Neural cell (in vitro differentiated cells): ENCODE data around the gene NANOS2. TPM values are rescaled to one million over a fixed set of nuclear protein-coding genes. Genes with fewer than 3 reads are reported as not detected.

Source experiments
- H2AFZ ChIP-seq: fragments of 200-600, 300-800 bp; sonication (generic), shearing (Covaris generic); 2 replicates; pipeline ENCODE4 v1.6.0; 2014; ENCODE audit warnings: low read depth, mild to moderate bottlenecking, antibody characterized with exemption, low read length, moderate library complexity
- H3F3A ChIP-seq: fragments of 200-600 bp; shearing (Covaris generic); 2 replicates; pipeline ENCODE4 v1.6.1; 2016; ENCODE audit warnings: mild to moderate bottlenecking, moderate library complexity, mixed read lengths, antibody characterized with exemption, low read length; ENCODE audit not compliant: insufficient read depth, poor library complexity, severe bottlenecking
- H3K27ac ChIP-seq: fragments of 200-600, 300-800 bp; sonication (generic), shearing (Covaris generic); 2 replicates; pipeline ENCODE4 v1.5.1; 2014; ENCODE audit warnings: mild to moderate bottlenecking, low read length, moderate library complexity
- H3K27me3 ChIP-seq: fragments of 300-800, 200-600 bp; sonication (generic), shearing (Covaris generic); 2 replicates; pipeline ENCODE4 v1.6.0; 2014; ENCODE audit warnings: mild to moderate bottlenecking, low read depth, low read length, moderate library complexity; ENCODE audit not compliant: insufficient read depth
- H3K36me3 ChIP-seq: fragments of 300-800, 200-600 bp; sonication (generic), shearing (Covaris generic); 2 replicates; pipeline ENCODE4 v1.5.1; 2014; ENCODE audit warnings: mild to moderate bottlenecking, antibody characterized with exemption, low read length, moderate library complexity; ENCODE audit not compliant: insufficient read depth
- H3K4me2 ChIP-seq: fragments of 300-800, 200-600 bp; sonication (generic), shearing (Covaris generic); 2 replicates; pipeline ENCODE4 v1.6.0; 2014; ENCODE audit warnings: mild to moderate bottlenecking, low read length
- H3K4me3 ChIP-seq: fragments of 300-800, 200-600 bp; sonication (generic), shearing (Covaris generic); 2 replicates; pipeline ENCODE4 v1.5.1; 2014; ENCODE audit warnings: mild to moderate bottlenecking, low read length, moderate library complexity
- H3K79me2 ChIP-seq: fragments of 200-600 bp; shearing (Covaris generic); replicated peaks from 2 replicates; pipeline ENCODE4 v1.6.0; 2014; ENCODE audit warnings: mild to moderate bottlenecking, low read length, moderate library complexity; ENCODE audit not compliant: insufficient read depth
- H3K9ac ChIP-seq: fragments of 300-800, 200-600 bp; sonication (generic), shearing (Covaris generic); 2 replicates; pipeline ENCODE4 v1.6.1; 2016; ENCODE audit warnings: mild to moderate bottlenecking, low read length, mixed read lengths
- H3K9me2 ChIP-seq: fragments of 200-600 bp; shearing (Covaris generic); 2 replicates; pipeline ENCODE4 v1.6.1; 2016; ENCODE audit warnings: mild to moderate bottlenecking, low read length, mixed read lengths; ENCODE audit not compliant: insufficient read depth
- H3K9me3 ChIP-seq: fragments of 200-600, 300-800 bp; sonication (generic), shearing (Covaris generic); 2 replicates; pipeline ENCODE4 v1.6.1; 2016; ENCODE audit warnings: mild to moderate bottlenecking, mixed run types, low read length, moderate library complexity, mixed read lengths
- H4K20me1 ChIP-seq: fragments of 200-600 bp; shearing (Covaris generic); 2 replicates; pipeline ENCODE4 v1.6.1; 2016; ENCODE audit warnings: mild to moderate bottlenecking, mixed run types; ENCODE audit not compliant: insufficient read depth
- EP300 ChIP-seq: fragments of 450-650 bp; conservative IDR thresholded peaks from 2 replicates; pipeline ENCODE4 v1.6.1; 2014; ENCODE audit warnings: antibody characterized with exemption, mild to moderate bottlenecking, moderate library complexity; ENCODE audit not compliant: poor library complexity, severe bottlenecking
- EZH2 ChIP-seq: fragments of 200-600, 300-800 bp; shearing (Covaris generic), sonication (generic); IDR thresholded peaks from 2 replicates; pipeline ENCODE4 v1.6.1; 2014; ENCODE audit warnings: antibody characterized with exemption, low read length, borderline replicate concordance, mild to moderate bottlenecking; ENCODE audit not compliant: insufficient read depth, poor library complexity, severe bottlenecking
- MXI1 ChIP-seq: fragments of 450-650 bp; conservative IDR thresholded peaks from 2 replicates; pipeline ENCODE4 v1.6.1; 2014; ENCODE audit warnings: antibody characterized with exemption, mild to moderate bottlenecking; ENCODE audit not compliant: poor library complexity, severe bottlenecking
- POLR2AphosphoS5 ChIP-seq: IDR thresholded peaks from 2 replicates; pipeline ENCODE4 v1.6.1; 2012
- RAD21 ChIP-seq: fragments of 450-650 bp; conservative IDR thresholded peaks from 2 replicates; pipeline ENCODE4 v1.6.1; 2014; ENCODE audit warnings: antibody characterized with exemption, mild to moderate bottlenecking, moderate library complexity
- SMC3 ChIP-seq: fragments of 450-650 bp; conservative IDR thresholded peaks from 2 replicates; pipeline ENCODE4 v1.6.1; 2014; ENCODE audit warnings: antibody characterized with exemption, mild to moderate bottlenecking, moderate library complexity; ENCODE audit not compliant: poor library complexity
- TAF1 ChIP-seq: IDR thresholded peaks from 2 replicates; pipeline ENCODE4 v1.6.1; 2012; ENCODE audit warnings: low read depth
- polyA plus RNA-seq: library from polyadenylated mRNA; depleted of rRNA; stranded (reverse); fragments of >200 nt; gene quantifications from 2 replicates; pipeline ENCODE4 v1.2.3, GENCODE V29; 2014
- TF ChIP-seq, protein P1 (sequence below): fragments of 450-650 bp; IDR thresholded peaks from 2 replicates; pipeline ENCODE4 v1.5.1; 2014; ENCODE audit warnings: antibody characterized with exemption, mild to moderate bottlenecking, moderate library complexity; ENCODE audit not compliant: poor library complexity, severe bottlenecking
- TF ChIP-seq, protein P2 (sequence below): IDR thresholded peaks from 2 replicates; pipeline ENCODE4 v1.6.1; 2012; ENCODE audit warnings: borderline replicate concordance

The NANOS2 gene
- polyA plus RNA-seq, 1 donor from 2014 or later, result 0.64 TPM

DNA sequence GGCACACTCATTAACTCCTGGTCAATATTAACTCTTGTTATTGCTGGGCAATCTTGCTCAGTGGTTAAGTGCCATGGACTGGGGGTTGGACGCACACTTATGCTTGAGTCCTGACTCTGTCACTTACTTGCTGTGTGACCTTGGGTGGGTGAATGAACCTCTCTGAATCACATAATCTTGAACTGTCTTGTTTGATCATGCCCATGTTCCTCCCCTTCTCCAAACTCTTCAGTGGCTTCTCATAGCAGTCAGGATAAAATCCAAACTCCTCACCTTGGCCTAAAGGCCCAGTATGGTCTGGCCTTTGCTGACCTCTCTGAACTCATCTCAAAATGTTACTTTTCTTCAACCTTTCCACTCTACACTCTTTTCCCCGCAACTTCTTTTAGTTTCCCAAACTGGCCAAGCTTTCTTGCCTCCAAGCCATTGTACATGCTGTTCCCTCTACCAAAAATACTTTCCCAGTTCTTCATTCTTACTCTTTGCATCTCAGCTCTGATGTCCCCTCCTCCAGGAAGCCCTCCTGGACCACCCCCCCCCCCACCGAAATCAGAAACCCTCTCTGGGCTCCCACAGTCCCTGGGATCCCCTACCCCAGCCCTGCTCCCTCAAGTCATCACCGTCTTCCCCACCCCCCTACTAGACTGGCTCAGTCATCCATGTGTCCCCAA lies 14.5 kb downstream of the NANOS2 start:
- H4K20me1 ChIP-seq, result no peaks in the 10 kb centered on the region
- H2AFZ ChIP-seq, result no peak overlapping the region
- H3K9me3 ChIP-seq, result no peaks in the 10 kb centered on the region
- H3K4me3 ChIP-seq, result peak overlapping the region; percentile 84
- no peaks in the 10 kb centered on the region for H3K27me3 ChIP-seq
- TF ChIP-seq EP300 (no peak), SMC3 (no peak), RAD21 (no peak)
- TF ChIP-seq, protein P1, sequence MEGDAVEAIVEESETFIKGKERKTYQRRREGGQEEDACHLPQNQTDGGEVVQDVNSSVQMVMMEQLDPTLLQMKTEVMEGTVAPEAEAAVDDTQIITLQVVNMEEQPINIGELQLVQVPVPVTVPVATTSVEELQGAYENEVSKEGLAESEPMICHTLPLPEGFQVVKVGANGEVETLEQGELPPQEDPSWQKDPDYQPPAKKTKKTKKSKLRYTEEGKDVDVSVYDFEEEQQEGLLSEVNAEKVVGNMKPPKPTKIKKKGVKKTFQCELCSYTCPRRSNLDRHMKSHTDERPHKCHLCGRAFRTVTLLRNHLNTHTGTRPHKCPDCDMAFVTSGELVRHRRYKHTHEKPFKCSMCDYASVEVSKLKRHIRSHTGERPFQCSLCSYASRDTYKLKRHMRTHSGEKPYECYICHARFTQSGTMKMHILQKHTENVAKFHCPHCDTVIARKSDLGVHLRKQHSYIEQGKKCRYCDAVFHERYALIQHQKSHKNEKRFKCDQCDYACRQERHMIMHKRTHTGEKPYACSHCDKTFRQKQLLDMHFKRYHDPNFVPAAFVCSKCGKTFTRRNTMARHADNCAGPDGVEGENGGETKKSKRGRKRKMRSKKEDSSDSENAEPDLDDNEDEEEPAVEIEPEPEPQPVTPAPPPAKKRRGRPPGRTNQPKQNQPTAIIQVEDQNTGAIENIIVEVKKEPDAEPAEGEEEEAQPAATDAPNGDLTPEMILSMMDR, result no peak
- no peaks in the 10 kb centered on the region for H3K79me2 ChIP-seq
- no peak overlapping the region for H3K27ac ChIP-seq
- no peaks in the 10 kb centered on the region for H3K36me3 ChIP-seq
- H3K4me2 ChIP-seq, result no peak overlapping the region
- no peaks in the 10 kb centered on the region for H3K9me2 ChIP-seq
- H3K9ac ChIP-seq, result no peak overlapping the region
- H3F3A ChIP-seq, result no peaks in the 10 kb centered on the region

DNA sequence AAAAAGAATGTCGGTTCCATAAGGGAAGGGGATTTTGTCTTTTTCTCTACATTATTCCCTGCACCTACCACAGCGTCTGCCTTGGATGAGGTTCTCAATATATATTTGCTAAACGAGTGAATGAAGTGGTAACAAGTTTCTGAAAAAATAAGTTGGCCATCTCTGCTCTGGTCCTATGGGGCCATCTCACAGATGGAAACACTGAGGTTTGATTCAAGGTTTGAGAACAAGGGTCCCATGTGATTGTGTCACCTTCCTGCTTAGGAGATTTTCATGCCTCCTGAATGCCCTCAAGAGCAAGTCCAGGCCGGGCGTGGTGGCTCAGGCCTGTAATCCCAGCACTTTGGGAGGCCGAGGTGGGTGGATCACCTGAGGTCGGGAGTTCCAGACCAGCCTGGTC lies 15.3 kb downstream of the NANOS2 start:
- Histone ChIP-seq H3K4me2 (no peak overlapping the region), H3K36me3 (no peaks in the 10 kb centered on the region), H3K27me3 (no peaks in the 10 kb centered on the region)

DNA sequence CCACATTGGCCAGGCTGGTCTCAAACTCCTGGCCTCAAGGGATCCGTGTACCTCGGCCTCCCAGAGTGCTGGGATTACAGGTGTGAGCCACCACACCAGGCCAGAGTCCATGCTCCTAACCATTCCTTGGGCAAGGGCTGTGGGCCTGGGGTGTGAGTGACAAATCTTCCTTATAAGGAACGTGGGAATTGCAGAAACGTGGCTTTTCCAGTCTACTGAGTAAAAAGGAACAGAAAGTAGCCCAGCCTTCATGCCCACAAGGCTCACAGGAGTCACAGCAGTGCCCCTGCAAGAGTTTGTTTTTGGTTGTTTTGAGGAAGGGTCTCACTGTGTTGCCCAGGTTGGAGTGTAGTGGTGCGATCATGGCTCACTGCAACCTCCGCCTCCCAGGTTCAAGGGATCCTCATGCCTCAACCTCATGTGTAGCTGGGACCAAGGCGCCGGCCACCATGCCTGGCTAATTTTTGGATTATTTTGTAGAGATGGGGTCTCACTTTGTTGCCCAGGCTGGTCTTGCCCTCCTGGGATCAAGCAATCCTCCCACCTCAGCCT lies 17.2 kb downstream of the NANOS2 start:
- Histone ChIP-seq H3K4me3 (no peak overlapping the region), H3K27me3 (no peaks in the 10 kb centered on the region), H3F3A (no peaks in the 10 kb centered on the region), H3K4me2 (no peak overlapping the region), H3K36me3 (no peaks in the 10 kb centered on the region), H3K9me2 (no peaks in the 10 kb centered on the region), H3K79me2 (no peaks in the 10 kb centered on the region), H3K9ac (no peak overlapping the region), H3K27ac (no peak overlapping the region), H3K9me3 (no peaks in the 10 kb centered on the region), H2AFZ (no peak overlapping the region), H4K20me1 (no peaks in the 10 kb centered on the region)
- TF ChIP-seq POLR2AphosphoS5 (no peak), EZH2 (no peak), TAF1 (no peak), EP300 (no peak), MXI1 (no peak), SMC3 (no peak), RAD21 (no peak)
- TF ChIP-seq, protein P2, sequence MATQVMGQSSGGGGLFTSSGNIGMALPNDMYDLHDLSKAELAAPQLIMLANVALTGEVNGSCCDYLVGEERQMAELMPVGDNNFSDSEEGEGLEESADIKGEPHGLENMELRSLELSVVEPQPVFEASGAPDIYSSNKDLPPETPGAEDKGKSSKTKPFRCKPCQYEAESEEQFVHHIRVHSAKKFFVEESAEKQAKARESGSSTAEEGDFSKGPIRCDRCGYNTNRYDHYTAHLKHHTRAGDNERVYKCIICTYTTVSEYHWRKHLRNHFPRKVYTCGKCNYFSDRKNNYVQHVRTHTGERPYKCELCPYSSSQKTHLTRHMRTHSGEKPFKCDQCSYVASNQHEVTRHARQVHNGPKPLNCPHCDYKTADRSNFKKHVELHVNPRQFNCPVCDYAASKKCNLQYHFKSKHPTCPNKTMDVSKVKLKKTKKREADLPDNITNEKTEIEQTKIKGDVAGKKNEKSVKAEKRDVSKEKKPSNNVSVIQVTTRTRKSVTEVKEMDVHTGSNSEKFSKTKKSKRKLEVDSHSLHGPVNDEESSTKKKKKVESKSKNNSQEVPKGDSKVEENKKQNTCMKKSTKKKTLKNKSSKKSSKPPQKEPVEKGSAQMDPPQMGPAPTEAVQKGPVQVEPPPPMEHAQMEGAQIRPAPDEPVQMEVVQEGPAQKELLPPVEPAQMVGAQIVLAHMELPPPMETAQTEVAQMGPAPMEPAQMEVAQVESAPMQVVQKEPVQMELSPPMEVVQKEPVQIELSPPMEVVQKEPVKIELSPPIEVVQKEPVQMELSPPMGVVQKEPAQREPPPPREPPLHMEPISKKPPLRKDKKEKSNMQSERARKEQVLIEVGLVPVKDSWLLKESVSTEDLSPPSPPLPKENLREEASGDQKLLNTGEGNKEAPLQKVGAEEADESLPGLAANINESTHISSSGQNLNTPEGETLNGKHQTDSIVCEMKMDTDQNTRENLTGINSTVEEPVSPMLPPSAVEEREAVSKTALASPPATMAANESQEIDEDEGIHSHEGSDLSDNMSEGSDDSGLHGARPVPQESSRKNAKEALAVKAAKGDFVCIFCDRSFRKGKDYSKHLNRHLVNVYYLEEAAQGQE, result no peak
- TF ChIP-seq, protein P1, result no peak

More for the DNA sequence above, 15.3 kb downstream of the NANOS2 start:
- no peak overlapping the region for H3K9ac ChIP-seq
- no peak overlapping the region for H2AFZ ChIP-seq
- no peaks in the 10 kb centered on the region for H4K20me1 ChIP-seq
- no peaks in the 10 kb centered on the region for H3K9me3 ChIP-seq
- no peaks in the 10 kb centered on the region for H3K9me2 ChIP-seq
- no peak overlapping the region for H3K4me3 ChIP-seq
- no peak overlapping the region for H3K27ac ChIP-seq
- TF ChIP-seq RAD21 (no peak), POLR2AphosphoS5 (no peak), SMC3 (no peak), EZH2 (no peak), EP300 (no peak), MXI1 (no peak)
- H3K79me2 ChIP-seq, result no peaks in the 10 kb centered on the region
- H3F3A ChIP-seq, result no peaks in the 10 kb centered on the region
